GM23338 (cell line): ENCODE results near the gene SZRD1. TPM values are rescaled to one million over a fixed set of nuclear protein-coding genes. Genes with fewer than 3 reads are reported as not detected.

Experiments
- ATAC-seq: fragments of 200-7000 bp; cut with Tn5 transposase; 3 replicates; pipeline ENCODE4 v1.9.1; 2020
- DNase-seq: peaks from one replicate; pipeline ENCODE4 v3.0.0-alpha.2; 2015; ENCODE audit warnings: low spot score
- H2AFZ ChIP-seq: fragments of 200-600 bp; sonication (generic); 2 replicates; pipeline ENCODE4 v1.8.0; 2016; ENCODE audit warnings: antibody characterized with exemption, mild to moderate bottlenecking, moderate library complexity
- H3F3A ChIP-seq: fragments of 200-600 bp; sonication (generic); replicated peaks from 2 replicates; pipeline ENCODE4 v1.8.0; 2017; ENCODE audit warnings: antibody characterized with exemption, mixed run types, low read depth
- H3K27ac ChIP-seq: fragments of 200-600 bp; sonication (generic); 2 replicates; pipeline ENCODE4 v1.6.1; 2016; ENCODE audit warnings: low read depth
- H3K27me3 ChIP-seq: fragments of 200-600 bp; sonication (generic); 2 replicates; pipeline ENCODE4 v1.8.0; 2016; ENCODE audit warnings: mild to moderate bottlenecking, mixed run types, moderate library complexity; ENCODE audit not compliant: insufficient read depth
- H3K36me3 ChIP-seq: fragments of 200-600 bp; sonication (generic); 2 replicates; pipeline ENCODE4 v1.8.0; 2016; ENCODE audit warnings: mild to moderate bottlenecking; ENCODE audit not compliant: insufficient read depth
- H3K4me1 ChIP-seq: fragments of 200-600 bp; sonication (generic); 2 replicates; pipeline ENCODE4 v1.8.0; 2016; ENCODE audit warnings: mild to moderate bottlenecking, moderate library complexity; ENCODE audit not compliant: insufficient read depth
- H3K4me2 ChIP-seq: fragments of 200-600 bp; sonication (generic); 2 replicates; pipeline ENCODE4 v1.7.1; 2017; ENCODE audit warnings: mixed run types
- H3K4me3 ChIP-seq: fragments of 200-600 bp; sonication (generic); 2 replicates; pipeline ENCODE4 v1.6.1; 2016; ENCODE audit warnings: mixed run types
- H3K79me2 ChIP-seq: fragments of 200-600 bp; sonication (generic); replicated peaks from 2 replicates; pipeline ENCODE4 v1.8.0; 2017; ENCODE audit warnings: mild to moderate bottlenecking; ENCODE audit not compliant: insufficient read depth
- H3K9me2 ChIP-seq: fragments of 200-600 bp; sonication (generic); 2 replicates; pipeline ENCODE4 v1.8.0; 2017; ENCODE audit not compliant: insufficient read depth
- H4K20me1 ChIP-seq: fragments of 200-600 bp; sonication (generic); replicated peaks from 2 replicates; pipeline ENCODE4 v1.8.0; 2017; ENCODE audit warnings: mild to moderate bottlenecking; ENCODE audit not compliant: insufficient read depth
- H3K27ac Mint-ChIP-seq: 2 replicates; pipeline ENCODE4 v1.8.0; 2020; ENCODE audit warnings: inconsistent platforms, mild to moderate bottlenecking, moderate library complexity, mixed read lengths
- H3K27me3 Mint-ChIP-seq: 3 replicates; pipeline ENCODE4 v1.8.0; 2022; ENCODE audit warnings: low read depth, mild to moderate bottlenecking, moderate library complexity, mixed read lengths, inconsistent platforms; ENCODE audit not compliant: insufficient read depth, poor library complexity
- H3K36me3 Mint-ChIP-seq: 3 replicates; pipeline ENCODE4 v1.8.0; 2021; ENCODE audit warnings: low read depth, mild to moderate bottlenecking, inconsistent platforms, moderate library complexity, mixed read lengths
- H3K4me1 Mint-ChIP-seq: 3 replicates; pipeline ENCODE4 v1.8.0; 2020; ENCODE audit warnings: mild to moderate bottlenecking, inconsistent platforms, mixed read lengths
- H3K4me3 Mint-ChIP-seq: 3 replicates; pipeline ENCODE4 v1.8.0; 2021; ENCODE audit warnings: moderate library complexity, mild to moderate bottlenecking, inconsistent platforms, mixed read lengths
- H3K9me3 Mint-ChIP-seq: 3 replicates; pipeline ENCODE4 v1.8.0; 2020; ENCODE audit warnings: moderate library complexity, mild to moderate bottlenecking, inconsistent platforms, mixed read lengths
- CTCF ChIP-seq, 2 experiments: fragments of 200-600 bp in 1 of 2; sonication (generic) in 1 of 2; conservative IDR thresholded peaks; 2 replicates each; pipeline versions ENCODE4 v1.5.1 to v1.6.1; 2016 to 2017; ENCODE audit warnings: antibody characterized with exemption in 2 of 2, low read depth in 2 of 2, mild to moderate bottlenecking in 2 of 2, moderate library complexity in 1 of 2
- ETS1 ChIP-seq: IDR thresholded peaks from 2 replicates; pipeline ENCODE4 v1.6.1; 2016; ENCODE audit warnings: antibody characterized with exemption
- EZH2 ChIP-seq: fragments of 200-600 bp; sonication (generic); IDR thresholded peaks from one replicate; pipeline ENCODE4 v1.8.0; 2017; ENCODE audit warnings: antibody characterized with exemption, mild to moderate bottlenecking, low read depth; ENCODE audit not compliant: unreplicated experiment
- EZH2phosphoT487 ChIP-seq: fragments of 200-600 bp; sonication (generic); IDR thresholded peaks from one replicate; pipeline ENCODE4 v1.8.1; 2018; ENCODE audit warnings: antibody characterized with exemption; ENCODE audit not compliant: unreplicated experiment
- JUNB ChIP-seq: IDR thresholded peaks from one replicate; pipeline ENCODE4 v1.6.1; 2016; ENCODE audit warnings: antibody characterized with exemption; ENCODE audit not compliant: unreplicated experiment
- NANOG ChIP-seq: IDR thresholded peaks from 2 replicates; pipeline ENCODE4 v1.6.1; 2016; ENCODE audit warnings: antibody characterized with exemption, borderline replicate concordance
- POLR2AphosphoS5 ChIP-seq: IDR thresholded peaks from 2 replicates; pipeline ENCODE4 v1.6.1; 2016; ENCODE audit warnings: antibody characterized with exemption, low read depth
- REST ChIP-seq: IDR thresholded peaks from one replicate; pipeline ENCODE4 v1.6.1; 2018; ENCODE audit warnings: antibody characterized with exemption; ENCODE audit not compliant: unreplicated experiment
- STAT1 ChIP-seq: IDR thresholded peaks from one replicate; pipeline ENCODE4 v1.6.1; 2016; ENCODE audit warnings: antibody characterized with exemption; ENCODE audit not compliant: unreplicated experiment
- ZNF114 ChIP-seq: fragments of 250-450 bp; sonication (Bioruptor Pico); IDR thresholded peaks from 2 replicates; pipeline ENCODE4 v1.5.0; 2020; ENCODE audit warnings: mild to moderate bottlenecking, moderate library complexity
- ZNF331 ChIP-seq: fragments of 250-450 bp; sonication (Bioruptor Pico); IDR thresholded peaks from 2 replicates; pipeline ENCODE4 v1.5.0; 2020; ENCODE audit warnings: low read depth, mild to moderate bottlenecking, moderate library complexity
- polyA plus RNA-seq: library from polyadenylated mRNA; unstranded; fragments of >200 nt; fragmentation: Nextera tagmentation; extraction: Ambion mirVana; gene quantifications from 2 replicates; pipeline ENCODE4 v1.2.1, GENCODE V29; 2016
- total RNA-seq: library from RNA; depleted of rRNA; stranded (reverse); fragments of >200 nt; shearing (Covaris generic); gene quantifications from 2 replicates; pipeline ENCODE4 v1.2.3, GENCODE V29; 2014

Gene SZRD1
- total and polyA plus RNA-seq, 2 experiments from 2014 or later, result 32.5 to 70.9 TPM

- TF ChIP-seq REST (no peak), ZNF114 (CRISPR knock-in tag) (no peak), NANOG (no peak), EZH2phosphoT487 (no peak), ZNF331 (CRISPR knock-in tag) (no peak), POLR2AphosphoS5 (no peak), STAT1 (no peak), ETS1 (no peak), EZH2 (no peak), JUNB (no peak), CTCF (conservative IDR thresholded peaks at IDR 0.05; ENCODE audit: low read depth in 2 of 2) (no peak)
Measured at GRCh38 chr1:16374266-16374665, 7.2 kb downstream of the SZRD1 start (continued).

- peaks cover 35% of the 10 kb centered on the region for H3K4me1 Mint-ChIP-seq
- Histone ChIP-seq H2AFZ (no peak overlapping the region), H3K4me2 (peak overlapping the region; percentile 79), H3K4me3 (peak overlapping the region; percentile 32; the same call in 1 of the 2 replicates), H4K20me1 (peaks cover 84% of the 10 kb centered on the region), H3K79me2 (peaks cover 100% of the 10 kb centered on the region), H3K4me1 (peaks cover 40% of the 10 kb centered on the region), H3K27ac (peak overlapping the region; percentile 78), H3F3A (0 out of 2 replicates have a peak, but pooled peaks cover 16% of the 10 kb centered on the region), H3K36me3 (no peaks in the 10 kb centered on the region), H3K9me2 (no peaks in the 10 kb centered on the region), H3K27me3 (no peaks in the 10 kb centered on the region)
- ATAC-seq (peak; percentile 16; the same call in 1 of the 3 replicates), DNase-seq (no peak)
- peaks cover 7% of the 10 kb centered on the region for H3K27me3 Mint-ChIP-seq
- no peaks in the 10 kb centered on the region for H3K9me3 Mint-ChIP-seq
- H3K36me3 Mint-ChIP-seq, result peaks cover 18% of the 10 kb centered on the region; the same call in 2 of the 3 replicates
- H3K27ac Mint-ChIP-seq, result no peak overlapping the region
- H3K4me3 Mint-ChIP-seq, result no peak overlapping the region; the same call in 2 of the 3 replicates
- TF ChIP-seq ZNF331 (CRISPR knock-in tag) (no peak), EZH2 (no peak), CTCF (conservative IDR thresholded peaks at IDR 0.05; ENCODE audit: low read depth in 2 of 2) (no peak), ETS1 (no peak), POLR2AphosphoS5 (no peak), NANOG (no peak), REST (no peak), ZNF114 (CRISPR knock-in tag) (no peak), STAT1 (no peak)
Measured at GRCh38 chr1:16375521-16376340, 8.7 kb downstream of the SZRD1 start.
